K562 (cell line): ENCODE measurements around the gene PPP1R12C. TPM values are rescaled to one million over a fixed set of nuclear protein-coding genes. Genes with fewer than 3 reads are reported as not detected.

Source experiments
- ARID1B ChIP-seq: fragments of 450-650 bp; IDR thresholded peaks from 2 replicates; pipeline ENCODE4 v1.6.1; 2016; ENCODE audit warnings: antibody characterized with exemption, mild to moderate bottlenecking, inconsistent platforms
- ARID2 ChIP-seq: fragments of 450-650 bp; IDR thresholded peaks from 2 replicates; pipeline ENCODE4 v1.6.1; 2017; ENCODE audit warnings: antibody characterized with exemption, mild to moderate bottlenecking
- BCOR ChIP-seq: fragments of 450-650 bp; IDR thresholded peaks from 2 replicates; pipeline ENCODE4 v1.6.1; 2016
- BDP1 ChIP-seq: IDR thresholded peaks from 3 replicates; pipeline ENCODE4 v1.6.1; 2011; ENCODE audit not compliant: insufficient read length, insufficient read depth
- BRF1 ChIP-seq: IDR thresholded peaks from 3 replicates; pipeline ENCODE4 v1.6.1; 2011; ENCODE audit warnings: borderline replicate concordance, mild to moderate bottlenecking; ENCODE audit not compliant: insufficient read length; ENCODE audit errors: extremely low read depth
- CCNT2 ChIP-seq: IDR thresholded peaks from 2 replicates; pipeline ENCODE4 v1.6.1; 2011; ENCODE audit warnings: borderline replicate concordance, low read depth, mild to moderate bottlenecking, moderate library complexity, mixed read lengths, low read length; ENCODE audit not compliant: insufficient read length; ENCODE audit errors: extremely low read depth
- CHD2 ChIP-seq: IDR thresholded peaks from 2 replicates; pipeline ENCODE4 v1.6.1; 2011; ENCODE audit warnings: low read depth, low read length
- EWSR1 ChIP-seq: fragments of 450-650 bp; IDR thresholded peaks from 2 replicates; pipeline ENCODE4 v1.6.1; 2018; ENCODE audit warnings: borderline replicate concordance, mild to moderate bottlenecking, low read depth, moderate library complexity; ENCODE audit not compliant: partially characterized antibody
- FIP1L1 ChIP-seq: fragments of 200-400 bp; formaldehyde crosslinking; IDR thresholded peaks from 2 replicates; pipeline ENCODE4 v1.6.1; 2018; ENCODE audit warnings: mild to moderate bottlenecking, low read depth, low read length; ENCODE audit not compliant: poor library complexity, severe bottlenecking
- HDAC3 ChIP-seq: fragments of 450-650 bp; IDR thresholded peaks from 2 replicates; pipeline ENCODE4 v1.6.1; 2018; ENCODE audit warnings: borderline replicate concordance, mild to moderate bottlenecking, moderate library complexity; ENCODE audit not compliant: partially characterized antibody
- HDGF ChIP-seq: fragments of 450-650 bp; IDR thresholded peaks from 2 replicates; pipeline ENCODE4 v1.6.1; 2016
- KDM5B ChIP-seq: fragments of 200-600 bp; sonication (generic); IDR thresholded peaks from 2 replicates; pipeline ENCODE4 v1.6.1; 2012; ENCODE audit warnings: low read depth, mild to moderate bottlenecking, moderate library complexity, low read length, control low read depth, inconsistent platforms; ENCODE audit not compliant: insufficient replicate concordance
- MBD1 ChIP-seq: fragments of 250-450 bp; sonication (Bioruptor Pico); IDR thresholded peaks from 2 replicates; pipeline ENCODE4 v1.8.0; 2022; ENCODE audit warnings: inconsistent platforms
- PBX2 ChIP-seq, 2 experiments: IDR thresholded peaks in 1 of 2; conservative IDR thresholded peaks in 1 of 2; 2 replicates each; pipeline ENCODE4 v1.6.1; 2016; ENCODE audit warnings: low read depth in 2 of 2, mild to moderate bottlenecking in 1 of 2, missing compliant biosample characterization in 1 of 2, missing genetic modification characterization in 1 of 2, moderate library complexity in 1 of 2
- RB1 ChIP-seq: fragments of 450-650 bp; IDR thresholded peaks from 2 replicates; pipeline ENCODE4 v1.6.1; 2017; ENCODE audit warnings: low read depth, mild to moderate bottlenecking
- SRSF7 ChIP-seq: fragments of 200-400 bp; formaldehyde crosslinking; optimal IDR thresholded peaks from 2 replicates; pipeline ENCODE3; 2017; ENCODE audit warnings: mild to moderate bottlenecking, low read depth, low read length
- TAF1 ChIP-seq: IDR thresholded peaks from 2 replicates; pipeline ENCODE4 v1.6.1; 2011; ENCODE audit warnings: mild to moderate bottlenecking, low read length, moderate library complexity; ENCODE audit not compliant: insufficient read depth, control insufficient read depth, severe bottlenecking; ENCODE audit errors: extremely low read depth
- ZBTB43 ChIP-seq: sonication (generic); formaldehyde crosslinking; IDR thresholded peaks from 2 replicates; pipeline ENCODE4 v1.8.0; 2023; ENCODE audit warnings: mild to moderate bottlenecking, missing genetic modification reagents
- ZNF146 ChIP-seq: IDR thresholded peaks from one replicate; pipeline ENCODE4 v1.6.1; 2018; ENCODE audit warnings: missing compliant biosample characterization; ENCODE audit not compliant: unreplicated experiment
- ZNF263 ChIP-seq: sonication (generic); formaldehyde crosslinking; IDR thresholded peaks from 2 replicates; pipeline ENCODE4 v1.8.0; 2022; ENCODE audit warnings: mild to moderate bottlenecking, missing genetic modification reagents, borderline replicate concordance
- ZNF282 ChIP-seq: sonication (generic); formaldehyde crosslinking; IDR thresholded peaks from 2 replicates; pipeline ENCODE4 v1.8.1; 2023; ENCODE audit warnings: missing genetic modification reagents
- polyA plus RNA-seq, 8 experiments: library from polyadenylated mRNA; depleted of rRNA in 4 of 8; stranded (reverse) in 5 of 8; unstranded in 3 of 8; fragments of >200 nt; fragmentation: Nextera tagmentation in 2 of 8; fragmentation: Illumina TruSeq in 1 of 8; extraction: Ambion mirVana in 2 of 8; extraction: Trizol in 1 of 8; gene quantifications; 2 replicates each; pipeline versions ENCODE4 v1.2.1 to v1.2.3, GENCODE V29; 2011 to 2014; ENCODE audit warnings: inconsistent platforms in 1 of 8, missing spikeins in 1 of 8
- total RNA-seq, 7 experiments: library from RNA; depleted of rRNA in 6 of 7; stranded (reverse); fragments of >200 nt in 6 of 7; fragmentation: Illumina TruSeq in 2 of 7; extraction: Trizol in 2 of 7; gene quantifications; 2 replicates each; pipeline versions ENCODE4 v1.2.1 to v1.2.3, GENCODE V29; 2011 to 2021; ENCODE audit warnings: low replicate concordance in 1 of 7

The PPP1R12C gene
- total and polyA plus RNA-seq, 9 of the 15 experiments (the other 6 are each of a cell fraction or from before 2014, with no cell fraction given): 1.8 to 136 (median 33.7) TPM

GRCh38 chr19:55160128-55160985 is 42.9 kb upstream of the PPP1R12C start (continued):
- TF ChIP-seq MBD1 (CRISPR knock-in tag) (no peak), EWSR1 (no peak), ZBTB43 (CRISPR knock-in tag) (no peak), KDM5B (no peak), HDAC3 (no peak), ARID2 (peak; percentile 90), TAF1 (peak; percentile 52), BRF1 (no peak), CCNT2 (peak; percentile 72), ZNF263 (CRISPR knock-in tag) (peak; percentile 95), BCOR (no peak; the same call in 1 of the 2 replicates), CHD2 (no peak), FIP1L1 (peak; percentile 53), PBX2 (CRISPR knock-in tag; IDR thresholded peaks at IDR 0.05; ENCODE audit: low read depth) (peak; percentile 72), PBX2 (tag; conservative IDR thresholded peaks at IDR 0.05; ENCODE audit: low read depth) (peak; percentile 91), ARID1B (peak; percentile 44; the same call in 1 of the 2 replicates), ZNF146 (no peak), HDGF (no peak), BDP1 (no peak), ZNF282 (CRISPR knock-in tag) (no peak), RB1 (peak; percentile 82; the same call in 1 of the 2 replicates), SRSF7 (no peak)
